ACC112 (cell line): ENCODE measurements around the gene DLG5.

ENCODE experiments used
- H2AFZ ChIP-seq: fragments of 200-600 bp; sonication (generic); one replicate; pipeline ENCODE4 v1.6.0; 2017; ENCODE audit warnings: antibody characterized with exemption, low read length; ENCODE audit not compliant: unreplicated experiment
- H3K27ac ChIP-seq: fragments of 200-600 bp; sonication (generic); 2 replicates; pipeline ENCODE4 v1.5.1; 2014; ENCODE audit warnings: low read depth, mild to moderate bottlenecking, antibody characterized with exemption, low read length, moderate library complexity
- H3K27me3 ChIP-seq: fragments of 200-600 bp; sonication (generic); 2 replicates; pipeline ENCODE4 v1.6.1; 2014; ENCODE audit warnings: mild to moderate bottlenecking, antibody characterized with exemption, low read length, moderate library complexity, mixed read lengths; ENCODE audit not compliant: insufficient read depth
- H3K36me3 ChIP-seq: fragments of 200-600 bp; sonication (generic); 2 replicates; pipeline ENCODE4 v1.6.1; 2016; ENCODE audit warnings: mild to moderate bottlenecking, antibody characterized with exemption, low read length, moderate library complexity, mixed read lengths; ENCODE audit not compliant: insufficient read depth
- H3K4me1 ChIP-seq: fragments of 200-600 bp; sonication (generic); one replicate; pipeline ENCODE4 v1.6.1; 2016; ENCODE audit warnings: low read length, mixed read lengths; ENCODE audit not compliant: insufficient read depth, unreplicated experiment, control insufficient read depth
- H3K4me3 ChIP-seq: fragments of 200-600 bp; sonication (generic); 2 replicates; pipeline ENCODE4 v1.5.1; 2014; ENCODE audit warnings: mild to moderate bottlenecking, low read depth, low read length
- H3K79me2 ChIP-seq: fragments of 200-600 bp; sonication (generic); one replicate; pipeline ENCODE4 v1.6.0; 2016; ENCODE audit warnings: low read length; ENCODE audit not compliant: control insufficient read depth, unreplicated experiment, insufficient read depth

The DLG5 gene

DNA sequence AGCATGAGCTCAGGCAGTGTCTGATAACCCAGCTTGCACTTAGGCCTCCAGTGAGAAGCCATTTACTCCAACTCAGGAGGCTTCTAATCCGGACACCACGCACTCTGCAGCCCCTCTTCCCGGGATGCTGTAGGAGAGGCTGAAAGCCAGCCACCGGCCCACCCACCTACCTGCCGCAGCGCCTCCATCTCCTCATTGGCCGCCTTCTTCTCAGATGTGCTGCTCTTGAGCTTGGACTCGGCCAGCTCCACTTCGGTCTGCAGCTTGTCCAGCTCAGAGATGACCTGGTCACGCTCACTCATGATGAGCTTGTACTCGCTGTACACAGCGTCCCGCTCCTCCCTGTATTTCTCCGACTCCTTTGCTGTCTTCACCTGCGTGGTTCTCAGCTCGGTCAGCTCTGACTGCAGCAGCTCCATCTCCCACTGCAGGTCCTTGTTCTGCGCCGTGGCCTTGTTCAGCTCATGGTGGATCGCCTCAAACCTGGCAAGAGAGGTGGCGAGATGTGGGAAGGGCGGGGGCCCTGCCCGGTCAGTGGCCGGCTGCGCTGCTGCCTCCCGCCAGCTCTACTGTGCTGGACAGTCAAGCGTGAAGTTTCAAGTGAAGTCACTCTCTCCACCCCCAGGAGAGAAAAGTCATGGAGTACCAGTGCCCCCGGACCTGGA, 84.7 kb downstream of the DLG5 start:
- no peak overlapping the region for H2AFZ ChIP-seq
- peaks cover 5% of the 10 kb centered on the region; the same call in 1 of the 2 replicates for H3K36me3 ChIP-seq
- H3K79me2 ChIP-seq = no peaks in the 10 kb centered on the region
- H3K27ac ChIP-seq = no peak overlapping the region
- no peaks in the 10 kb centered on the region for H3K27me3 ChIP-seq
- H3K4me1 ChIP-seq = peaks cover 26% of the 10 kb centered on the region
- H3K4me3 ChIP-seq = no peak overlapping the region

DNA sequence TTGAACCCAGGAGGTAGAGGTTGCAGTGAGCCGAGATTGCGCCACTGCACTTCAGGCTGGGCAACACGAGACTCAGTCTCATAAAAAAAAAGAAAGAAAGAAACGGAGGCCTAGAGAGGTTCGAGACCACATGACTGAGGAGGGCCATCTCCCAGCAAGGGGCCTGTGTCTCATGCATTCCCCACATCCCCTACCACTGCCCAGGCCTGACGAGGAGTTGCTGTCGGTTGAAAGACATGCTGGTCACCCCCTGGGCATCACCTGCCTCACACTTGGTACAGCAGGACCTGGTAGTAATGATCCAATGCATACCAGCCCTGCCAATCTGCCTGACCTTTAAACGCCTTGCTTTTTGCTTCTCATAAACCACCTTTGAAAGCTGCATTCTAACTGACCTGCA, 85.9 kb downstream of the DLG5 start:
- no peak overlapping the region for H3K27ac ChIP-seq
- H3K4me3 ChIP-seq = no peak overlapping the region
- H3K36me3 ChIP-seq = peaks cover 5% of the 10 kb centered on the region; the same call in 1 of the 2 replicates
- H3K4me1 ChIP-seq = peaks cover 15% of the 10 kb centered on the region
- H3K27me3 ChIP-seq = no peaks in the 10 kb centered on the region
- no peak overlapping the region for H2AFZ ChIP-seq
- no peaks in the 10 kb centered on the region for H3K79me2 ChIP-seq

DNA sequence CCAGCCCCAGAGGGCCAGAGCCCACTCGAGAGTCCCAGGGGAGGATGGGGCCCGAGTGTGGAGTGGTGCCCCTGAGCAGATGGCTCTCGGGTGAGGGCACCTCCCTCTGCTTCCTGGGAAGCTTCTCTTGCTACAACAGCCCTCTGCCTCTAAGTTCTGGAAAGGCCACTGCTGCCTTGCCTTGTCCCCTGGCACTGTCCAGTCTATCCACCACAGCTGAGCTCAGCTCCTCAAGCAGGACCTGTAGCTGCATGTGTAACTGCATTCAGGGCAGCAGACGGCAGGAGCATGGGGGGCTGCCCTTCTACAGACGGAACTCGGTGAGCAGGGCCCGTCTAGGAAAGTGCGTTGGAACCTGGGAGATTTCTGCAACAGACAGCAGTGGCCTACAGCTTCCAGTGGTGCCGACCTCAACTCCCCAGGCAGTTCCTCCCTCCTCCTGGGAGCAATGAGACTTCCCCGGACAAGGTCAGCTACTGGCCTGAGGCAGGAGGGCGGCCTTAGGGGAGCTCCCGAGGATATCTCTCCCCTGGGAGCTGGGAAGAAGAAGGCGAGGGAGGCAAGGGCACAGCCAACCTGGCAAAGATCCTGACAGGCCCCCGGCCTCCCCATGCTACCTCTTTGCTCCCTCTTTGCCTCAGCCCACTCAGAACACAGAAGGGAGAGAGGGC, 88.5 kb downstream of the DLG5 start:
- peaks cover 3% of the 10 kb centered on the region; the same call in 1 of the 2 replicates for H3K36me3 ChIP-seq
- H3K4me3 ChIP-seq = no peak overlapping the region
- no peaks in the 10 kb centered on the region for H3K4me1 ChIP-seq
- H2AFZ ChIP-seq = no peak overlapping the region
- H3K27ac ChIP-seq = no peak overlapping the region
- H3K27me3 ChIP-seq = no peaks in the 10 kb centered on the region
- no peaks in the 10 kb centered on the region for H3K79me2 ChIP-seq

GRCh38 chr10:77837248-77837924, 89.2 kb downstream of the DLG5 start:
- H3K27ac ChIP-seq = no peak overlapping the region
- no peak overlapping the region for H2AFZ ChIP-seq
- no peaks in the 10 kb centered on the region for H3K79me2 ChIP-seq
- peaks cover 7% of the 10 kb centered on the region; the same call in 1 of the 2 replicates for H3K36me3 ChIP-seq
- H3K4me1 ChIP-seq = no peaks in the 10 kb centered on the region
- no peak overlapping the region for H3K4me3 ChIP-seq
- no peaks in the 10 kb centered on the region for H3K27me3 ChIP-seq

GRCh38 chr10:77836299-77836820, 90.2 kb downstream of the DLG5 start:
- peaks cover 7% of the 10 kb centered on the region; the same call in 1 of the 2 replicates for H3K36me3 ChIP-seq
- no peaks in the 10 kb centered on the region for H3K4me1 ChIP-seq
- no peak overlapping the region for H2AFZ ChIP-seq
- H3K4me3 ChIP-seq = no peak overlapping the region
- no peaks in the 10 kb centered on the region for H3K27me3 ChIP-seq
- no peak overlapping the region for H3K27ac ChIP-seq
- no peaks in the 10 kb centered on the region for H3K79me2 ChIP-seq

DNA sequence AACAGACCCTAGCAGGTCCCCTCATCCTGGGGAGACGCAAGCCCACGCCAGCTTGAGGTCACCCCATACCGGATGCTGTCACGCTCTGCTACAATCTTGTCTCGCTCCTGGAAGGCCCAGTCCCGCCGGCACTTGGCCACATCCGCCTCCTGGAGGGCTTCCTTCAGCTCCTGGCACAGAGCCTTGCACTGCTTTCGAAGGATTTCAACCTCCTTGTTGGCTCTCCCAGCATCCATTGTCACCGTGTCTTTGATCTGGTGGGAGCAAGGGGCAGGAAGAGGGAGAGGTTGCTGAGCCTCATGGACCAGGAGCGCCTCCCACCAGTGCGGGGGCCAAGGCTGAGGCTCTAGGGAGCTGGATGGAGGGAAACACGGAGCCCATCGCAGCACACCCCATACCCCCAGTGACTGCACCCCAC, 90.9 kb downstream of the DLG5 start:
- H3K36me3 ChIP-seq = peaks cover 7% of the 10 kb centered on the region; the same call in 1 of the 2 replicates
- no peaks in the 10 kb centered on the region for H3K4me1 ChIP-seq
- H3K4me3 ChIP-seq = no peak overlapping the region
- H3K27me3 ChIP-seq = no peaks in the 10 kb centered on the region
- H3K79me2 ChIP-seq = no peaks in the 10 kb centered on the region
- H3K27ac ChIP-seq = no peak overlapping the region
- no peak overlapping the region for H2AFZ ChIP-seq

GRCh38 chr10:77834943-77835668, 91.4 kb downstream of the DLG5 start:
- Histone ChIP-seq H3K4me1 (no peaks in the 10 kb centered on the region), H3K4me3 (no peak overlapping the region), H3K27ac (no peak overlapping the region), H3K36me3 (peaks cover 7% of the 10 kb centered on the region; the same call in 1 of the 2 replicates), H3K27me3 (no peaks in the 10 kb centered on the region), H3K79me2 (no peaks in the 10 kb centered on the region), H2AFZ (no peak overlapping the region)

- Histone ChIP-seq H3K4me1 (no peaks in the 10 kb centered on the region), H3K27ac (no peak overlapping the region), H2AFZ (no peak overlapping the region), H3K79me2 (no peaks in the 10 kb centered on the region), H3K36me3 (peaks cover 7% of the 10 kb centered on the region; the same call in 1 of the 2 replicates), H3K27me3 (no peaks in the 10 kb centered on the region), H3K4me3 (no peak overlapping the region)
These were observed 92.0 kb downstream of the DLG5 start for GRCh38 chr10:77834540-77834939.

DNA sequence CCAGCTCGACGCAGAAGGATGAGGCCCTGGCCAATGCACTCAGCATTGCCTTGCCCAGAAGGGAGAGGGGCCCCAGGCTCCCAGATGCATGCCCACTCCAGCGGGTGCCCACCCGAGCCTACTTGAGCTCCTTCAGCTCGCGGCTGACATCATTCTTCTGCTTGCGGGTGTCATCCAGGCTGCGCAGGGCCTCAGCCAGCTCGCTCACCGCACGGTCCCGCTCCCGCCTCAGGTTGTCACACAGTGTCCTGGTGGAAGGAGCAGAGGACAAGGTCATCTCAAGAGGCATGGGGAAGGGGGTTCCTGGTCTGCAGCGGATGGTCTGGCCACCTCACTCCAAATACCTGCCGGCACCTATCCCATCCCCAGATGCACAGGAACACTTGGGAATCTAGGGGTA, 92.8 kb downstream of the DLG5 start:
- Histone ChIP-seq H3K27ac (no peak overlapping the region), H3K4me1 (no peaks in the 10 kb centered on the region), H3K4me3 (no peak overlapping the region), H3K79me2 (no peaks in the 10 kb centered on the region), H3K27me3 (no peaks in the 10 kb centered on the region), H3K36me3 (peaks cover 7% of the 10 kb centered on the region; the same call in 1 of the 2 replicates), H2AFZ (no peak overlapping the region)

- no peaks in the 10 kb centered on the region for H3K27me3 ChIP-seq
- H3K27ac ChIP-seq = no peak overlapping the region
- no peak overlapping the region for H2AFZ ChIP-seq
- peaks cover 7% of the 10 kb centered on the region; the same call in 1 of the 2 replicates for H3K36me3 ChIP-seq
- H3K79me2 ChIP-seq = no peaks in the 10 kb centered on the region
- H3K4me3 ChIP-seq = no peak overlapping the region
- H3K4me1 ChIP-seq = no peaks in the 10 kb centered on the region
These were observed 93.3 kb downstream of the DLG5 start for GRCh38 chr10:77833225-77833624.
